ENCODE measurements around the gene CKM.

DNA sequence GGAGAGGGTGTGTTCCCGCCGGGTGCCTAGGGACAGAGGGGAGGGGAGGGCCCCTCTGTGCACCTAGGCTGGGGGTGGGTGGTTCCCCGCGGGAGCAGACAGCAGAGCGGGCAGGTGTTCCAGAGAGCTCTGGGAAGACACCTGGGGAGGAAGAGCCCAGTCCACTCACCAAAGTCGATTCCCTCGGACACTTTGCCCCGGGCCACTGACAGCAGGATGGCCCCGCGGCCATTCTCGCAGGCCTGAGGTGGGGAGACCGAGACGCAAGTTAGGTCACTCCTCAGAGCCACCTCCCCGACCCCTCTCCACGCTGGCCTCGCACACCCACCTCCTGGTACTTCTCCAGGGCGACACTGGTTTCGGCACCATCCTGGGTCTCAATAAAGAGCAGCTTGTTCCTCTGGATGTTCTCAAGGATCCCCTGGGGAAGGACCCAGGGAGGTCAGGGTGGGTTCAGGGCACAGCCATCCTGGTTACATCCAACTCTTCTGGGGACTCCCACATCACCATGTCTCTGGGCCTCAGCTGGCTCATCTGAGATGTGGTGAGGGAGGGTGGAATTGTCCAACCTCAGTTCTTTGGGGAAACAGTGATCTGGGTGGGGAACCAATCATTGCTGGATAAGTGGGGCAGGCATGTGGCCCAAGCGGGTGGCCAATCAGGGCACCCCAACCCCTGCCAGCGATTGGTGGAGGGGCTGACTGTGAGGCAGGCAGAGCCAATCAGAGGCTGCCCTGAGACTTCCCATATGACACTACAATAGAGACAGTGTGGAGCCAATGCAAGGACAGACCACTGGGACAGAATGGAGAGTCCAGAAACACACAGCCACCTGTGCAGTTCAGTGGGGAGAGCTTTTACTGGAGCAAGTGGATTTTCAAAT is 30.5 kb upstream of the CKM start:
- TF ChIP-seq, protein P1, sequence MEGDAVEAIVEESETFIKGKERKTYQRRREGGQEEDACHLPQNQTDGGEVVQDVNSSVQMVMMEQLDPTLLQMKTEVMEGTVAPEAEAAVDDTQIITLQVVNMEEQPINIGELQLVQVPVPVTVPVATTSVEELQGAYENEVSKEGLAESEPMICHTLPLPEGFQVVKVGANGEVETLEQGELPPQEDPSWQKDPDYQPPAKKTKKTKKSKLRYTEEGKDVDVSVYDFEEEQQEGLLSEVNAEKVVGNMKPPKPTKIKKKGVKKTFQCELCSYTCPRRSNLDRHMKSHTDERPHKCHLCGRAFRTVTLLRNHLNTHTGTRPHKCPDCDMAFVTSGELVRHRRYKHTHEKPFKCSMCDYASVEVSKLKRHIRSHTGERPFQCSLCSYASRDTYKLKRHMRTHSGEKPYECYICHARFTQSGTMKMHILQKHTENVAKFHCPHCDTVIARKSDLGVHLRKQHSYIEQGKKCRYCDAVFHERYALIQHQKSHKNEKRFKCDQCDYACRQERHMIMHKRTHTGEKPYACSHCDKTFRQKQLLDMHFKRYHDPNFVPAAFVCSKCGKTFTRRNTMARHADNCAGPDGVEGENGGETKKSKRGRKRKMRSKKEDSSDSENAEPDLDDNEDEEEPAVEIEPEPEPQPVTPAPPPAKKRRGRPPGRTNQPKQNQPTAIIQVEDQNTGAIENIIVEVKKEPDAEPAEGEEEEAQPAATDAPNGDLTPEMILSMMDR (conservative IDR thresholded peaks at IDR 0.05; ENCODE audit: low read depth, low read length) = no peak
- TF ChIP-seq EZH2 (IDR thresholded peaks at IDR 0.05; ENCODE audit: low read length, unreplicated experiment) (no peak), EZH2phosphoT487 (IDR thresholded peaks at IDR 0.05; ENCODE audit: borderline replicate concordance, low read length) (no peak)

Measured in PC-3 (cell line).